B cell (primary cell): ENCODE data around the gene SDK1. TPM values are rescaled to one million over a fixed set of nuclear protein-coding genes. Genes with fewer than 3 reads are reported as not detected.

Experiments
- ATAC-seq: fragments of 200-7000 bp; cut with Tn5 transposase; one replicate; pipeline ENCODE4 v1.10.0; 2021; ENCODE audit warnings: low read depth, mild to moderate bottlenecking, moderate number of reproducible peaks, moderate library complexity
- CTCF ChIA-PET: fragments of 350-600 bp; sonication (Branson Sonifier 250); formaldehyde crosslinking; loops from one replicate; lab custom pipeline; 2021; ENCODE audit warnings: antibody characterized with exemption, inconsistent platforms; lab: Charles Lee
- POLR2A ChIA-PET: fragments of 350-600 bp; sonication (Branson Sonifier 250); formaldehyde crosslinking; loops from one replicate; lab custom pipeline; 2021; ENCODE audit warnings: antibody characterized with exemption; lab: Charles Lee
- DNase-seq: peaks from one replicate; pipeline ENCODE4 v3.0.0; 2013
- H2AFZ ChIP-seq: 2 replicates; pipeline ENCODE4 v1.6.1; 2012; ENCODE audit warnings: mild to moderate bottlenecking, low read depth, low read length; ENCODE audit not compliant: insufficient read depth, poor library complexity, severe bottlenecking
- H3K27ac ChIP-seq, 2 donors: 1 replicate in 1 of 2; 2 replicates in 1 of 2; pipeline ENCODE4 v1.5.1; 2012 to 2013; ENCODE audit warnings: low read length in 2 of 2, mild to moderate bottlenecking in 2 of 2, moderate library complexity in 1 of 2
- H3K27me3 ChIP-seq, 4 experiments: fragments of 200-600 bp in 1 of 4; sonication (generic) in 1 of 4; replicated peaks in 1 of 4; 1 replicate in 2 of 4; 2 replicates in 2 of 4; pipeline versions ENCODE4 v1.6.1 to v1.7.0; 2013 to 2016; ENCODE audit warnings: low read length in 3 of 4, mild to moderate bottlenecking in 2 of 4, mixed read lengths in 1 of 4, moderate library complexity in 1 of 4; ENCODE audit not compliant: insufficient read depth in 4 of 4, control insufficient read depth in 3 of 4; ENCODE audit errors: control extremely low read depth in 1 of 4
- H3K36me3 ChIP-seq, 2 experiments: replicated peaks in 1 of 2; 1 replicate in 1 of 2; 2 replicates in 1 of 2; pipeline versions ENCODE4 v1.6.1 to v1.7.1; 2013; ENCODE audit warnings: low read length in 1 of 2; ENCODE audit not compliant: insufficient read depth in 2 of 2, control insufficient read depth in 1 of 2; ENCODE audit errors: control extremely low read depth in 1 of 2, extremely low read depth in 1 of 2
- H3K4me1 ChIP-seq, 2 donors: fragments of 200-600 bp in 1 of 2; sonication (generic) in 1 of 2; 1 replicate in 1 of 2; 2 replicates in 1 of 2; pipeline versions ENCODE4 v1.5.1 to v1.6.1; 2013 to 2017; ENCODE audit warnings: low read length in 2 of 2; ENCODE audit not compliant: control insufficient read depth in 2 of 2, insufficient read depth in 2 of 2
- H3K4me2 ChIP-seq: replicated peaks from 2 replicates; pipeline ENCODE3; 2012; ENCODE audit warnings: mild to moderate bottlenecking, low read depth, low read length; ENCODE audit not compliant: poor library complexity, severe bottlenecking
- H3K4me3 ChIP-seq, 5 experiments: fragments of 200-600 bp in 1 of 5; sonication (generic) in 1 of 5; 1 replicate in 3 of 5; 2 replicates in 2 of 5; pipeline versions ENCODE4 v1.5.1 to v1.7.0; 2011 to 2016; ENCODE audit warnings: low read length in 4 of 5, mild to moderate bottlenecking in 4 of 5, low read depth in 2 of 5, control low read depth in 1 of 5, moderate library complexity in 1 of 5; ENCODE audit not compliant: insufficient read depth in 1 of 5; ENCODE audit errors: control extremely low read depth in 1 of 5, extremely low read depth in 1 of 5
- H3K79me2 ChIP-seq: fragments of 200-600 bp; sonication (generic); one replicate; pipeline ENCODE4 v1.6.0; 2016; ENCODE audit warnings: low read length; ENCODE audit not compliant: control insufficient read depth, insufficient read depth
- H3K9ac ChIP-seq: fragments of 200-600 bp; sonication (generic); 2 replicates; pipeline ENCODE4 v1.6.1; 2017; ENCODE audit warnings: mild to moderate bottlenecking, low read length, moderate library complexity
- H3K9me3 ChIP-seq, 3 donors: one replicate each; pipeline versions ENCODE4 v1.6.1 to v1.7.1; 2013; ENCODE audit warnings: low read length in 2 of 3; ENCODE audit not compliant: control insufficient read depth in 2 of 3, insufficient read depth in 1 of 3; ENCODE audit errors: control extremely low read depth in 1 of 3
- H4K20me1 ChIP-seq: 2 replicates; pipeline ENCODE4 v1.6.0; 2012; ENCODE audit warnings: mild to moderate bottlenecking, low read length; ENCODE audit not compliant: insufficient read depth, control insufficient read depth, poor library complexity, severe bottlenecking
- H3K27ac Mint-ChIP-seq: one replicate; pipeline ENCODE4 v1.8.0; 2021; ENCODE audit warnings: mixed read lengths
- H3K27me3 Mint-ChIP-seq: one replicate; pipeline ENCODE4 v1.8.0; 2021; ENCODE audit warnings: mixed read lengths
- H3K4me1 Mint-ChIP-seq: one replicate; pipeline ENCODE4 v1.8.0; 2021; ENCODE audit warnings: mixed read lengths
- H3K4me3 Mint-ChIP-seq: one replicate; pipeline ENCODE4 v1.8.0; 2021; ENCODE audit warnings: mixed read lengths
- H3K9me3 Mint-ChIP-seq: one replicate; pipeline ENCODE4 v1.8.0; 2022; ENCODE audit warnings: mixed read lengths; ENCODE audit not compliant: insufficient read depth
- CTCF ChIP-seq: fragments of 200-600 bp; IDR thresholded peaks from one replicate; pipeline ENCODE4 v1.8.0; 2022; ENCODE audit warnings: antibody characterized with exemption, mild to moderate bottlenecking
- EZH2 ChIP-seq: IDR thresholded peaks from 2 replicates; pipeline ENCODE4 v1.6.1; 2012; ENCODE audit warnings: borderline replicate concordance, low read depth, mild to moderate bottlenecking, moderate library complexity, low read length; ENCODE audit not compliant: insufficient read depth, poor library complexity, severe bottlenecking
- WGBS: methylation state at CpG from one replicate; pipeline ENCODE4 v1.1.5; 2013; ENCODE audit warnings: missing lambda C conversion rate; ENCODE audit not compliant: insufficient coverage; 5-methylcytosine and 5-hydroxymethylcytosine counted together
- intact Hi-C: fragments of 100-400 bp; cut with micrococcal nuclease; formaldehyde crosslinking; loops from one replicate; pipeline ENCODE4 v1.10.0; 2022
- polyA plus RNA-seq: library from polyadenylated mRNA; depleted of rRNA; stranded (reverse); fragments of >200 nt; gene quantifications from 2 replicates; pipeline ENCODE4 v1.2.3, GENCODE V29; 2012
- total RNA-seq, 2 donors: library from RNA; stranded (reverse); fragments of 120-200 nt in 1 of 2; gene quantifications; 1 replicate in 1 of 2; 2 replicates in 1 of 2; pipeline versions ENCODE4 v1.2.3 to v1.2.4, GENCODE V29; 2013 to 2022

Gene SDK1
- total and polyA plus RNA-seq, 2 donors (not counting 1 experiment from before 2014, with no cell fraction given): 0.73 to 2.0 TPM

DNA sequence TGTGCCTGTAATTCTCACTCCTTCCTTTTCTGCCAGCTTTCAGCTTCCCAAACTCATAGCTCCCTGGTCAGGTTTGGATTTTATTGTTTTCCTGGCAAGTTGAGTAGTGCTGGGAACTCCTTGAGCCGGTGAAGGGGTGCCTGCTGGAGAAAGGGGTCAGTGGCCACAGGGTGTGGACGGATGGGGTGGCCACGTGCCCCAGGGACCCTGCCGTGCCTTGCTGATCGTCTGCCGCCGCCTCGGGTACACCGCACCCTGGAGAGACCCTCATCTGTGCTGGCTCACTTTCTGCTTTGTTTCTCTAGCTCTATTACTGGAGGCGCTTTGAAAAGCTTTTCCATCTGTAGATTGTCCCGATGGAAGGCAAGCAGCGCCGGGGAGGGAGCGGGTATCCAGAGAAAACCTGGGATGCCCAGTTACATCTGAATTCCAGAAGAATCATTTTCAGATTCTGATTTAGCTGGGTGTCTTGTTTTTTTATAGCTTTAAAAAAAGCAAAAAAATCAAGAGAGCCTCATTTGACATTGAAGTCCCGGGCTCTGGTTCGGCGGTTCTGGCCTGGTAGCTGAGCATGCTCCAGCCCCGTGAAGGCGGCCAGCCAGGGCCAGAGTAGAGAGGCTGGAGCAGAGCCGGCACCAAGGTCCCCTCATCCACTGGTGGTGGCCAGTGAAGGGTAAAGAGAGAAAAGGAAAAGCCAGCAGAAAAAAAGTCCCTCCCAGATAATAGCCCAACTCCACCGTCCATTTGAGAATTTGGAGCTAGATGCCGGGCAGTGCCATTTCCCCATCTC lies 870.1 kb downstream of the SDK1 start:
- Histone ChIP-seq H3K4me1 (no peaks in the 10 kb centered on the region), H3K36me3 (no peaks in the 10 kb centered on the region), H4K20me1 (no peaks in the 10 kb centered on the region), H3K27ac (no peak overlapping the region), H2AFZ (no peak overlapping the region), H3K9me3 (peaks cover 0 to 6% (median 0%) of the 10 kb centered on the region in 3 donors), H3K27me3 (no peaks in the 10 kb centered on the region), H3K9ac (no peak overlapping the region), H3K79me2 (no peaks in the 10 kb centered on the region), H3K4me3 (no peak overlapping the region), H3K4me2 (no peak overlapping the region)
- H3K27ac Mint-ChIP-seq: no peak overlapping the region
- DNase-seq: no peak
- 87% methylated on average over 13 of the region's 22 CpGs for WGBS
- POLR2A ChIA-PET: no interaction called here
- H3K4me1 Mint-ChIP-seq: no peaks in the 10 kb centered on the region
- CTCF ChIA-PET: no interaction called here
- no peaks in the 10 kb centered on the region for H3K9me3 Mint-ChIP-seq
- no peak for ATAC-seq
- no peaks in the 10 kb centered on the region for H3K27me3 Mint-ChIP-seq
- TF ChIP-seq EZH2 (no peak), CTCF (no peak)
- no peak overlapping the region for H3K4me3 Mint-ChIP-seq
- intact Hi-C loops: no loop called here

- Histone ChIP-seq H3K27me3 (no peaks in the 10 kb centered on the region), H3K9ac (no peak overlapping the region), H3K36me3 (no peaks in the 10 kb centered on the region), H3K4me3 (no peak overlapping the region), H3K27ac (no peak overlapping the region), H3K4me1 (no peaks in the 10 kb centered on the region), H3K79me2 (no peaks in the 10 kb centered on the region), H4K20me1 (no peaks in the 10 kb centered on the region), H3K9me3 (peaks cover 0 to 6% (median 0%) of the 10 kb centered on the region in 3 donors), H3K4me2 (no peak overlapping the region), H2AFZ (no peak overlapping the region)
- Mint-ChIP-seq H3K9me3 (no peaks in the 10 kb centered on the region), H3K27ac (no peak overlapping the region), H3K27me3 (no peaks in the 10 kb centered on the region), H3K4me1 (no peaks in the 10 kb centered on the region), H3K4me3 (no peak overlapping the region)
- 90% methylated on average over 12 of the region's 12 CpGs for WGBS
- DNase-seq (no peak), ATAC-seq (no peak)
- intact Hi-C loops: no loop called here
- ChIA-PET CTCF (no interaction called here), POLR2A (no interaction called here)
- TF ChIP-seq CTCF: no peak
- TF ChIP-seq EZH2: no peak
Observed at GRCh38 chr7:4172883-4173282, 871.8 kb downstream of the SDK1 start.
